HFFc6 (cell line): ENCODE measurements around the gene HBB. TPM values are rescaled to one million over a fixed set of nuclear protein-coding genes. Genes with fewer than 3 reads are reported as not detected.
A peak's percentile ranks its signal among the peaks of the same experiment; 100 is the strongest.

Experiments
- DNase-seq: peaks from one replicate; pipeline ENCODE4 v3.0.0-alpha.2; 2018
- H3K27ac Mint-ChIP-seq: 2 replicates; pipeline ENCODE4 v1.8.0; 2020; ENCODE audit warnings: mild to moderate bottlenecking, mixed read lengths
- H3K27me3 Mint-ChIP-seq: 2 replicates; pipeline ENCODE4 v1.8.0; 2021; ENCODE audit warnings: mild to moderate bottlenecking, moderate library complexity, mixed read lengths; ENCODE audit not compliant: insufficient read depth
- H3K36me3 Mint-ChIP-seq: 2 replicates; pipeline ENCODE4 v1.8.0; 2021; ENCODE audit warnings: low read depth, mixed read lengths
- H3K4me1 Mint-ChIP-seq: 2 replicates; pipeline ENCODE4 v1.8.0; 2020; ENCODE audit warnings: low read depth, mixed read lengths
- H3K4me3 Mint-ChIP-seq: 2 replicates; pipeline ENCODE4 v1.8.0; 2020; ENCODE audit warnings: mild to moderate bottlenecking, moderate library complexity, mixed read lengths
- H3K9me3 Mint-ChIP-seq: 2 replicates; pipeline ENCODE4 v1.8.0; 2020; ENCODE audit warnings: mild to moderate bottlenecking, mixed read lengths
- CTCF ChIP-seq: fragments of 200-600 bp; sonication (generic); IDR thresholded peaks from 2 replicates; pipeline ENCODE4 v1.5.0; 2021; ENCODE audit warnings: antibody characterized with exemption, mild to moderate bottlenecking
- total RNA-seq, 6 experiments: library from RNA; stranded (reverse); fragmentation: NEBNext Ultra II Directional; extraction: Animal tissue kit (Norgen Biotek cat#: 25700); gene quantifications; 2 replicates in 1 of 6; 3 replicates in 5 of 6; pipeline ENCODE4 v1.2.3, GENCODE V29; 2021

Gene HBB
- total RNA-seq, 6 experiments from 2014 or later: not detected

DNA sequence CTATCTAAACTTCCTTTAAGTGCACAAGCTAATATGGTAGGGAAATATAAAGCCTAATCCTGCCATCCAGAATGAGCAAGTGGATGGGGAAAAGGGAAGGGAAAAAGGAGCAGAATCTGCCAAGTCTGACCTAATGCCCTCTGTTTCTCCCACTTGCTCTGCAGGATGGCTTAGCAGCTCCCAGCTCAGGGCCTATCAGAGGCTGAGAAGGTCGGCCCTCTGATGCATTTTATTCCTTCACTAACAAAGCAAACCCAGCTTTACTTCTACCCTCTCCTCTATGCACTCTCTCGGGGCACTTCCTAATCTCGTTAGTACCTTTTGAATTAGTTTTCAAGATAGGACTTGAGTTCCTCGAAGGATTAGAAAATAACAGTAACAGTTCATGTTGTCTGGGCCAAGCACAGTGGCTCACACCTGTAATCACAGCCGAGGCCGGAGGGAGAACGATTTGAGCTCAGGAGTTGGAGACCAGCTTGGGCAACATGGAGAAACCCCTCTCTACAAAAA, 16.4 kb downstream of the HBB start:
- no peaks in the 10 kb centered on the region for H3K36me3 Mint-ChIP-seq
- no peak overlapping the region for H3K4me3 Mint-ChIP-seq
- no peaks in the 10 kb centered on the region for H3K27me3 Mint-ChIP-seq
- H3K9me3 Mint-ChIP-seq: no peaks in the 10 kb centered on the region
- peaks cover 17% of the 10 kb centered on the region; the same call in 1 of the 2 replicates for H3K4me1 Mint-ChIP-seq
- no peak for TF ChIP-seq CTCF
- no peak overlapping the region for H3K27ac Mint-ChIP-seq
- DNase-seq: no peak

DNA sequence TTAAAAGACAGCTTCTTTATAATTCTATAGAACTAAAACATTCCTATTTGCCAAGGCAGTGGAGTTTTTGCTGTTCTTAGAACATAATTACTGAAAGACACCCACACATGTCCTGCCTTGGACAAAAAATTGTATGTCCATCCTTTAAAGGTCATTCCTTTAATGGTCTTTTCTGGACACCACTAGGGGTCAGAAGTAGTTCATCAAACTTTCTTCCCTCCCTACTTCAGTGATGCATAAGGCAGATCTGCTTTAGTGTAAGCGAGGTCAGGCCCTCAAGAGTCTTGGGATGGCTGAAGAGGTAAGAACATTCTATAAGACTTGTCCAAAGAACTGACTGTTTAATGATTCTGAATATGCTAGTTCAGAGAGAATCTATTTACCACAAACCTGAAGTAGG, 22.1 kb downstream of the HBB start:
- Mint-ChIP-seq H3K9me3 (no peaks in the 10 kb centered on the region), H3K4me3 (no peak overlapping the region), H3K36me3 (no peaks in the 10 kb centered on the region), H3K27me3 (no peaks in the 10 kb centered on the region), H3K27ac (no peak overlapping the region), H3K4me1 (peaks cover 45% of the 10 kb centered on the region)
- TF ChIP-seq CTCF: peak; percentile 87
- DNase-seq: peak; percentile 75

GRCh38 chr11:5203366-5203765, 23.5 kb downstream of the HBB start:
- no peak for DNase-seq
- Mint-ChIP-seq H3K27ac (no peak overlapping the region), H3K36me3 (no peaks in the 10 kb centered on the region), H3K9me3 (no peaks in the 10 kb centered on the region), H3K27me3 (no peaks in the 10 kb centered on the region), H3K4me1 (peaks cover 39% of the 10 kb centered on the region), H3K4me3 (no peak overlapping the region)
- TF ChIP-seq CTCF: no peak

GRCh38 chr11:5200582-5200981, 26.3 kb downstream of the HBB start, which contains the start of gene OR51V1:
Gene OR51V1 (minus strand): TSS chr11:5200682. CDS start chr11:5200682, 0 bp downstream.
- Mint-ChIP-seq H3K4me1 (peaks cover 61% of the 10 kb centered on the region), H3K36me3 (no peaks in the 10 kb centered on the region), H3K27me3 (no peaks in the 10 kb centered on the region), H3K4me3 (no peak within 1 kb of the TSS), H3K27ac (no peak within 1 kb of the TSS), H3K9me3 (no peaks in the 10 kb centered on the region)
- no peak for TF ChIP-seq CTCF
- DNase-seq: no peak

GRCh38 chr11:5198285-5198684, 28.6 kb downstream of the HBB start:
- no peak overlapping the region for H3K27ac Mint-ChIP-seq
- TF ChIP-seq CTCF: no peak
- DNase-seq: no peak
- peaks cover 51% of the 10 kb centered on the region for H3K4me1 Mint-ChIP-seq
- H3K36me3 Mint-ChIP-seq: no peaks in the 10 kb centered on the region
- H3K4me3 Mint-ChIP-seq: no peak overlapping the region
- no peaks in the 10 kb centered on the region for H3K27me3 Mint-ChIP-seq
- H3K9me3 Mint-ChIP-seq: no peaks in the 10 kb centered on the region
